Measurements from ENCODE around the gene HES5.

GRCh38 chr1:2552189-2552588 lies 22.1 kb upstream of the HES5 start:
- TF ChIP-seq EZH2 (IDR thresholded peaks at IDR 0.05; ENCODE audit: low read length, unreplicated experiment): no peak
- no peak for TF ChIP-seq CTCF (conservative IDR thresholded peaks at IDR 0.05; ENCODE audit: low read depth, low read length)
